GM19463 (cell line): Measurements from ENCODE around the gene VPS52.

ENCODE experiments used
- ATAC-seq: cut with Tn5 transposase; IDR thresholded peaks from one replicate; pipeline ENCODE4 v1.9.1; 2021; ENCODE audit warnings: mild to moderate bottlenecking, moderate library complexity; ENCODE audit not compliant: unreplicated experiment

VPS52 gene

DNA sequence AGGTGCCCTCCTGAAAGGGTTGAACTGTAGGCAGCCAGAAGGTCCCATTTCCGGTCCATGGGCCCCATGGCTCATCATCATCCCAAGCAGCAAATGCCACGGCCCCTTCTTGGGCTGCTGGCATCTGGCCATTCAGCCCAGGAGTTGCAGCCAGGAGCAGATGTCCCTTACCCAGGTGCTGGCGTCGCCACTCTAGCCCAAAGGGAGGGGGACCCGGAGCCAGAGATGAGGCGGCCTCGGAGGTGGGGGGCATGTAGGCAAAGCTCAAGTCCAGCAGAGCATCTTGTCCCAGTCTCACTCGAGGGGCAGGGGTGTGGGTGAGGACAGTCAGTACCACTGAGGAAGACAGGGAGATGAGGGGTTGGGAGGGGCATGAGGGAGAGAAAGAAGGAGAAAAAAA is 33.4 kb upstream of the VPS52 start:
- no peak for ATAC-seq

DNA sequence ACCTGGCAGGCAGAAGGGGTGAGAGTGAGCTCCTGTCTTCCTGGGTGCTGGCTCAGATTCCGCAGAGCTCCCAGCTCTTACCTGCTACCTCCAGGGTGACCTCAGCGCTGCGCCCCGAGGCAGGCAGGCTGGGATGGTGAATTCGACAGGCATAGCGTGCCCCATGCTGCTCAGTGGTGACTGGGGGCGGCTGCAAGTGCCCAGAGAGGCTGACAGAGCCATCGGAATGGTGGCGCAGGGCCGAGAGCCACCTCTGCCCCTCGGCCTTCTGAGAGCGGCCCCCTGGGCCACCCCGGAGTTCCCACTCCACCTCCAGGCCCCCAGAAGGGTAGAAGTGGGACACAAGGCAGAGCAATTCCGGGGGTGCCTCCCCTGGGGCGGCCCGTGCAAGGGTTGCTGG is 32.5 kb upstream of the VPS52 start:
- no peak for ATAC-seq

DNA sequence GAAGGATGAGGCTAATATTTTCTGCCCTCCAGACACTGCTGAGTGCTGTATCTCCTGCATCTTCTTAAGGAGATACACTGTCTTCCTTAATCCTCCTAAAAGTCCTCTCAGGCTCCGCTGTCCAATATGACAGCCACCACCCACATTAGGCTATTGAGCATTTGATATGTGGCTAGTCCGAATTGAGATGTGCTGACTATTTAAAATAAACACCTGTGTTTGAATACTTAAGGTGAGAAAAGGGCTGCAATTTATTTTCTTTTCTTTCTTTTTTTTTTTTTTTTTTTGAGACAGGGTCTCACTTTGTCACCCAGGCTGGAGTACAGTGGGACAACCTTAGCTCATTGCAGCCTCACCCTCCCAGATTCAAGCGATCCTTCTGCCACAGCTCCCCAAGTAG is 30.2 kb upstream of the VPS52 start:
- no peak for ATAC-seq

DNA sequence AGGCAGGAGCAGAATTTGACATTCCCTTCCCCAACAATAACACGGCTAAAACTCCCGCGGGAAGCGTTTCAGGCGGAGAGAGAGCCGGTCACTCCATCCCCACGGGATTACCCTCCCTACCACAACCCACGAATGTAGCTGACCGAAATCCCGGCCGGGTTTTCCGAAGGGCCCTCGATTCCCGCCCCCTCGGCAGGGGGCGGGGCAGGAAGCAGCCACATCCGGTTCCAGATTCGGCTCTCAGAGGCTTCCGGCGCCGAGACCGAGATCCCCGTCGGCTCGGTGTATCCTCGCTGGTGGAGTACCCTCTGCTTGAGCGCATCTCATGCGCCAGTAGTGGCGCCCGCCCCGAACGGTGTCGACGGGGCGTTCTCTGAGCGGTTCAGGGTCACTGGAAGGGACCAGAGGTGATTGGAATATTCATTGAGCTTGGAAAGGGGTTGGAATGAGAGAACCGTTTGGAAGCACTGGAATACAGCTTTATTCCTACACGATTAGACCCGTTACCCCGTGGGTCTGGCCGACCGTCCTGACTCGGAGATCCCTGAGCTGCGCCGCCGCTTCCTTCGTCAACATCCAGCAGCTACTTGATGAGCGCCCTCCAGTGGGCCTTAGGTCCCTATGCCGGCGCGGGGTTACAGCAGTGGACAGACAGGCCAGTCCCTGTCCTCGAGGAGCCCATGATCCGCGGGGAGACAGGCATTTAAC is 27.7 kb upstream of the VPS52 start:
- ATAC-seq = peak; percentile 73

DNA sequence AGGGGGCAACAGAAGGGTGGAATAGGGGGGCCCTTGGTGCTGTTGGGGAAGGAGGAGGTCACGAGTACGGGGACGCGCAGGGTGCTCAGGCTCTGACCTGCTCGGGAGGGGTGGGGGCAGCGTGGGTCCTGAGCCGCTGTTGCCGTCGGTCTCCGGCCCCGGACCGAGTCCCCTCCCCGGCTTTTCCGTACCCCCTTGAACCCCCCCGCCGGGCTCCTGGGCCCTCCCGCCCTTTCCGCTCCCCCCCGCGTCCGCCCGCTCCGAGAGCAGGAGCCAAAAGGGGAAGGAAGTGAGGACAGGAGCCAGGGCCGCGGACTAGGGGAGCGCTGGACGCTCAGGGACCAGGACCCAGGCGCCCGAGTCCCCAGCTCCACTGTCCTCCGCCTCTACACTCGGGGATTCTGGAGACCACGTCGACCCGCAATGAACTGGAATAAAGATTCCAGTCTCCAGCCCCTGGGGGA is 27.1 kb upstream of the VPS52 start, which contains the start of gene RGL2:
TSS of gene RGL2 (minus strand) at position 170 of the 464 bp plus-strand sequence. CDS start 332 bp downstream, outside the sequence.
- ATAC-seq = peak; percentile 16

DNA sequence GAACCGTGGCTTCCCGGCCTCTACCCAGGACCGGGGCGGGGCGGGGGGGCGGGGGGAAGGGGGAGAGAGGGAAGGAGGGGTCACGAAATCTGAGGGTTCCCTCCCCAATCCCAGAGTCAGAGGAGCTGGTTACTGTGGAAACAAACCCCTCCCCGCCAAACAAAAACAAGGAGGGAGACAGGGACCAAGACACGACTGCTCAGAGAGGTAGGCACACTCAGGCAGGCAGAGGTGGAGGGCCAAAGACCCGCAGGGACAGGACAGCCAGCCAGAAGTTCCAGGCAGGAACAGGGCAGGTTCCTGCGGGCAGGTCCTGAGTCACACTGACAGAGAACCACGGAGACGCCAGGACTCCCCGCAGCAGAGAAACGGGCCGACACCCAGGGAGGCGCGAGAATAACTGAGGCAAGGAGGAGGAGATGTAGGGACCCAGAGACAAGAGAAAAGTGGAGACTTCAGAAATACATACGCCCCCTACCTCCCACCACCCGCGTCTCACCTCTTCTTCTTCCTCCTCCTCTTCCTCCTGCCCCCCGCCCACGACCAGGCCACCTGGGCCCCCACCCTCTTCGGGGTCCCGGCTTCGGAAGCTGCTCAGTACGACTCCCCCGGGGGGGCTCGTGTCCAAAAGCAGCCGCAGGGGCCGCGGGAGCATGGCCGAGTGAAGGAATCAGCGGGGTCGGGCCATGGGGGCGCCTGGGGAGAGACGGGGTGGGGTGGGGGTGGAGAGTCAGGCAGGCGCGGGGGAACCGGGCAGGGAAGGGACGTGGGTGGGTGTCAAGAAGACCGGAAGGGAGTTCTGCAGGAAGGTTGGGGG is 26.5 kb upstream of the VPS52 start:
- ATAC-seq = no peak

DNA sequence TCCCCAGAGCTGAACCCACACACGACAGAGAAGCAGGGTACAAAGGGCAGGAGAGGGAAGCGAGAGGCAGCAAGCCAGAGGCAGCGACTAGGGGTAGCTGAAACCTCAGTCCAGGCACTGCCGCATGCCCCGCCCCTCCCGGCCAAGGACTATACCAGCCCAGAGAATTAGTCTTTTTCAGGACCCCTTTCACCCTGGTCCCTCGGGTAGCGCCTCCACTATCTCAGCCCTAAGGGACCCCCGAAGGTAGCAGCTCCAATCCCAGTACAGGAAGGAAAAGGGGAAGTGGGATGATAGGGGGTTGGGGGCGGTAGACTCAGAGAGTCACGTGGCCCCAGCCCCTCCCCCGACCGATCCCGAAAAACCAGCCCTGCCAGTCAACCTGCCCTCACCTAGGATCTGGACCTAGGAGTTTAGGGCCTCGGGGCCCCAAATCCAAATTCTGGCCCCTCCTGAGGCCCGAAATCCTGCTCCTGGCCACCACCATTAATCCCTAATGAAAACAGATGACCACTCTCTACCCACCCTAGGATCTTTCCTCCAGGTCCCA is 25.8 kb upstream of the VPS52 start:
- ATAC-seq = no peak

DNA sequence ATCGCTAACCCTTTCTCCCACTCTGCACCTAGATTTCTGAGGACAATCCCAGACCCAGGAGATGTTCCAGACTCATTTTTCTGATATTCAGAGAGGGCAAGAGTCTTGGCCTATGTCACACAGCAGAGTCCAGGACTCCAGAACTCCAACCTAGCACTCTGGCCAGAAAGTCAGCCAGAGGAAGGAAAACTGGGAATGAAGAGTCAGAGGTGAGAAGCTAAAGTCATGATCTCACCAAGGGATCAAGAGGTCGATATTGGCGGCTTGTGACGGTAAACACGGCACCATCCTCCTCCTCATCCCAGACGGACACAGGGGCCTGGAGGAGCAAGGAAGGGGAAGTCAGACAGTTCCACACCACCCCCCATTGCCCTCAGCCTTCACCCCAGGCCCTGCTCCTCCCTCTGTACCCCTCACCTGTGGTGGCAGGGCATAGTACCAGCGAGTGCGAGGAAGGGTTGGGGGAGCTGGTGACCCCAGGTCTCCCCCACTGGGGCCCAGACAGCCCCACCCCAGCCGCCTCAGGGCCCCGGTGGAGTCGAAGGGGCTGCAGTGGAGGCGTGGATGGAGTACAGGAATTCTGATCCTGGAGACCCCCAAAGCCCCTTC is 25.2 kb upstream of the VPS52 start:
- ATAC-seq = no peak

DNA sequence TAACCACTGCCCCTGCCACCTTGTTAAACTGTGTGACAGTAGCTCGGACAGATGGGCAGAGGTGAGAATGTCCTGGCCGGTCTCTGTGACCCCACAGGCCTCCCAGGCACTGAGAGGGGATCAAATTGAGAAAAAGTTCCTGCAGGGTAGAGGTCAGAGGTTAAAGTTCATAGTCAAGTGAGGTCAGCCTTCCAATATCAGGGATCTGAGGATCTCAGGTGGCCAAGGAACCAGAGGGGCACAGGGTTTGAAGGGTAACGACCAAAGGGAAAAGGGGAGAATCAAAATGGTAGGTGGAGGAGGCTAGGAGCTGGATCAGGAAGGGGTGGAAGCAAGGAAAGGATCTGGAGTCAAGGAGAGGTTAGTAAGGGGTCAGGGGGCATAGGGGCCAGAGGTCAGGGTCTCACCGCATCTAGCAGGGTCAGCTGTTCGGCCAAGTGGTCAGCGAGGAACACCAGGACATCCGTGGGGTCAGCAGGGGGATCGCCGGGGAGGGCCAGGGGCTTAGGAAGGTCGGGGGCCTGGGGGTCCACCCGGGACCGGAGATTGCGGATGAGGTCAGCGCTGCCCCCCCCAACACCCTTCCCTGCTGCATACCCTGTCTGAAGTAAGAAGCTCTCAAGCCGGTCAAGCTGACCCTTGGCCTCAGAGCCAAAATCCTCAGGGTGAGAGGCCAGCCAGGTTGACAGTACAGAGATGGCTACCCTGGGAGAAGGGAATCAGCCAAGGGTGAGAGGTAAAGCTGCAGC is 24.1 kb upstream of the VPS52 start:
- ATAC-seq = no peak

DNA sequence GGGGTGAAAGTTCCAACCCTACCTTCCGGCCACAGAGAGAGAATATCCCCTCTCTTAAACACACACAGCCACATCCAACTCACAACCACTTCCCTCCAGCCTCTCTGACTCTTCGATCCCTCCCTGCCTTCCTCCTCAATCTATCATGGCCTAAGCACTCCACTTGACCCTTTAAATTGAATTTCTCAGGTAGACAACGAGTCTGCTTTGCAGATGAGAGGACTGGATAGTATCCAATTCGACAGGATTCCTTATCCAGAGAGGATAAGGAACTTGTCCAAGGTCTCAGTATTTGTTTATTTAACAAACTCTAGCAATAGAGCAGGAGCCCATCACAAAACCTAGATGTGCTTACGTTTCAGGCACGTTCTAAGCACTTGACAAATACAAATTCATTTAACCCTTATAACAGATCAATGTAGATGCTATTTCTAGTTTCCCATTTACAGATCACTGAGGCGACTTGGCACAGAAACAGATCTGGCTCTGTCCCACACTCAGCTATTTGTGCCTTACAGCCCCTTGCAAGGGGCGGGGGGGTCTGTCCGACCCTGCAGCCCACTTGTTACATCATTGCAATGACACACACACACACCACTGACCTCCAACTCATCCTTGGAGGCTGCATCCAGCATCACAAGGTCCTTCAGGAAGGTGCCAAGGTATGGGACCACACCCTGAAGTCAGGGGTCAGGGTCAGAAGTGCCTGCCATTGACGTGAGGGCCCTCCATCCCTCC is 22.6 kb upstream of the VPS52 start:
- no peak for ATAC-seq

DNA sequence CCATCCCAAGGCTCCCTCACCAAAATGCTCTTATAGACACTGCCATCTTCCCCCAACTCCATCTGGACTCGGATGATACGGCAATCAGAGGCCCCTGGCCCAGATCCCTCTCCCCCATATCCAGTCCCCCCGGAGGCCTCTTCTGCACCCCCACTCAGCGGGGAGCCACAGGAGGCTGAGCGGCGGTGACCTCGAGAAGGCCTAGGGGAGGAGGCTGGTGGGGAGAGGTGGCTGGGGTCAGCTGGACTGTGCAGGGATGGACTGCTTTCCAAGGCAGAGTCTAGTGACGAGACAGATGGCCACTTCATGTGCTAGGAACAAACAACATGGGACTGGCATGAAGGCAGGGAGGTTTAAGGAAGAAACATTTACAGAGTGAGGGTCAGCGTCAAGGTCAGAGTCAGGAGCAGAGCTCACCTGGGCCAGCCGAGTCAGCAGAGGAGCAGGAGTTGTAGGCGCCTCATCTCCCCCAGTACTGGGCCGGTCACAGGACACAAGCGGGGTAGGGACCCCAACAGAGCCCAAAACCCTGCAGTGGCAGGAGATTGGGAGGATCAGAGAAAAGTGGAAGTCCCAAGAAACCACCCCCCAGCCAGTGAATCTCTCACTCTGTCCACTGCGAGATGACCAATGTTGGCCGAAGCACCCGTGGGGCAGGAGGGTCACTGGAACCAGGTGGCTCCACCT is 21.5 kb upstream of the VPS52 start:
- no peak for ATAC-seq

DNA sequence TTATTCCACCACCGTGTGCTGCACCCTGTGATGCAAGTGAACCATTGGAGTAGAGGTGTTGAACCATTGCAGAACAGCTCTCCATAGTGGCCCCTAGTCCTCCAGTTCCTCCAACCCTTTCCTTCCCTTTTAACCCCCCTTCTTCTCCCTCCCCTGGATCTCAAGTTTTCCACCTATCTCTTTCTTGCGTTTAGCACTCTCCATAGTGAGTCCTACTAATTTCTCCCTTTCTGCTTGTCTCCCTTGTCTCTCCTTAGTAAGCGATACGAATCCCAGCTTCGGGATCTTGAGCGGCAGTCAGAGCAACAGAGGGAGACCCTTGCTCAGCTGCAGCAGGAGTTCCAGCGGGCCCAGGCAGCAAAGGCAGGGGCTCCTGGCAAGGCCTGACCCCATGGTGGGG is 18.8 kb upstream of the VPS52 start:
- ATAC-seq = no peak

DNA sequence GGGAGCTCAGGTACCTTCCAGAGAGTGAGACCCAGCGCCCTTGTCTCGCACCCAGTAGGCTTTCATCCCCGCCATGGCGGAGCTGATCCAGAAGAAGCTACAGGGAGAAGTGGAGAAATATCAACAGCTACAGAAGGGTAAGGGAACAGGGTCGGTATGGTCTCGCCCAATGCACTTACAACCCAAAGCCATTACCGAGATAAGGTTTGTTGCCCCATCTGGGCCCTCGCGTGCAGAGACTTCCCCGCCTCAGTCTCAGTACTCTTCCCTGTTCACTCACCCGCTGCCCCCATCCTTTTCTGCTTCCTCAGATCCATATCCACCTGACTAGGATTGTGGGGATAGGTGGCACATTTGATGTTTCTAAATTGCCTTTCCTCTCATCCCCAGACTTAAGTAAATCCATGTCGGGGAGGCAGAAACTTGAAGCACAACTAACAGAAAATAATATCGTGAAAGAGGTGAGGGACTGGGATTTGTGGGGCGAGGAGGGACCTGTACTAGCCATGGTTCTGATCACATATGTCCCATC is 18.2 kb upstream of the VPS52 start:
- peak; percentile 12 for ATAC-seq

DNA sequence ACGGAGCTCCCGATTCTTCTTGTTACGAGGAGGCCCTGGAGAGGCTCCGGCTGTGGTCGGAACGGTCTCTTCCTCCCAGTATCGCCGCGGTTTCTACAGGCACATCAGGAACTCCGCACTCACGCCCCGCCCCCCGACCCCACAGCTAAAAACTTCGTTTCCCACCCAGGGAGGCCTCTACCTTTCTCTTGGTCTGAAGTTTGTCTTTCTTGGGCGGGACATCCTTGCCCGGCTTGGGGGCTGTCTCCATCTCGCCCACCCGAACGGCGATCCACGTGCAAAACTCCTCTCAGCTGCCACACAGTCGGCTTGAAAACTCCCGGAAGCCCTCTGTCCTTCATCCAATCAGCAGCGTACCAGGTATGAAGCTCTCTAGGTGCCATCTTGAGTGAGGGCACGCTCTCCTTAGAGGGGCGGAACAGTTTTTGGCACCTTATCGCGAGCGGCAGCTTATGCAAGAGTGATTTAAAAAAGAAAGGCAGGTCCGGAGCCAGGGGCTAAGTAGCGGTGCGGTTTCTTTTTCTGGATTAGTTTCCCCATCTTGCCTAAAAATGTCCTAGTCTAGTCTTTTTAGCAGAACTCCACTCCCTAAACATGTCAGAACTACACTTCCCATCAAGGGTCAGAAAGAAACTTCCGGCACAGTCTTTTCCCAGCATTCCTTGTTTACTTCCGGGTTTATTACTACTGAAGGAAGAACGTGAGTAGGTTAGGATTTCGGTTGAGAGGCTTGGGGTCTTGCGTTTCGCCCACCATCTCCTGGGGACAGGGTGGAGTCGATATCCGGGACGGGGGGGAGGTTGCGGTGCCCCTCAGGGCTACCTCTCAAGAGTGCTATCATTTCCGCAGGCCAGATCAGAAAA is 17.5 kb upstream of the VPS52 start, which contains the start of the genes PFDN6 and WDR46:
TSS of gene PFDN6 (plus strand) at position 681 of the 863 bp plus-strand sequence. CDS start 256 bp downstream, outside the sequence.
TSS of gene WDR46 (minus strand) at position 319 of the 863 bp plus-strand sequence. CDS start at position 250, 69 bp downstream.
- ATAC-seq = peak; percentile 92

DNA sequence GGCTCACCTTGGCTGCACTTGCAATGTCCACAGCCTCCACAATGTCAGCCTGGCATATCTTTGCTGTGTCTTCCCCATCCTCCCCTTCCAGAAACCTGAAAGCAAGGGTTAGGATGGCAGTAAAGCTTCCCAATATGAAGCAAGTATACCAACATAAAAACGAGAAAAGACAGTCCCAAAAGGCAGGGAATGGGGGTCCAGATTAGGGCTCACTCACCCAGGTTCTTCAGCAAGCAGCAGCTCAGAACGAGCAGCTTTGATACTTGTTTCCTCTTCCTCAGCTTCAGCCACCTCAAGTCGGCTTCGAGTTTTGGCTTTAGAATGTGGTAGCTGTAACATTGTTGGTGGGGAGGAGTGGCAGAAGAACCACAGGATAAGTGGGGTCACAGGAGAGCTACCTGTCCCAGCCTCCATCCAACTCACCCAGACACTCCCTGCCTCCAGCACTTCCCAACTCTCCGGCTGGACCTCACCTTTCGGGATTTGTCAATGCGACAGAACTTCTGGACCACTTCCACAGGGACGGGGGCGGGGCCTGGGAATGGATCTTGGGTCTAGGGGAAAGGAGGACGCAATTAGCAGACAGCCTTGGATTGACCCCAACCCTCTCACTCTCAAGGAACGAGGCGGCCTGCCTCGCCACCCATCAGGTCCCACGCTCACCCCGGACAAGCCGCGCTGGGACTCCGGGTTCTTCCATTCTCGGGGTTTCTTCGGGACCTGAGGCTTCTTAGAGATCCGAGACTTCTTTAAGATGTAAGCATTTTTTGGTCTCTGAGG is 16.7 kb upstream of the VPS52 start:
- ATAC-seq = no peak

DNA sequence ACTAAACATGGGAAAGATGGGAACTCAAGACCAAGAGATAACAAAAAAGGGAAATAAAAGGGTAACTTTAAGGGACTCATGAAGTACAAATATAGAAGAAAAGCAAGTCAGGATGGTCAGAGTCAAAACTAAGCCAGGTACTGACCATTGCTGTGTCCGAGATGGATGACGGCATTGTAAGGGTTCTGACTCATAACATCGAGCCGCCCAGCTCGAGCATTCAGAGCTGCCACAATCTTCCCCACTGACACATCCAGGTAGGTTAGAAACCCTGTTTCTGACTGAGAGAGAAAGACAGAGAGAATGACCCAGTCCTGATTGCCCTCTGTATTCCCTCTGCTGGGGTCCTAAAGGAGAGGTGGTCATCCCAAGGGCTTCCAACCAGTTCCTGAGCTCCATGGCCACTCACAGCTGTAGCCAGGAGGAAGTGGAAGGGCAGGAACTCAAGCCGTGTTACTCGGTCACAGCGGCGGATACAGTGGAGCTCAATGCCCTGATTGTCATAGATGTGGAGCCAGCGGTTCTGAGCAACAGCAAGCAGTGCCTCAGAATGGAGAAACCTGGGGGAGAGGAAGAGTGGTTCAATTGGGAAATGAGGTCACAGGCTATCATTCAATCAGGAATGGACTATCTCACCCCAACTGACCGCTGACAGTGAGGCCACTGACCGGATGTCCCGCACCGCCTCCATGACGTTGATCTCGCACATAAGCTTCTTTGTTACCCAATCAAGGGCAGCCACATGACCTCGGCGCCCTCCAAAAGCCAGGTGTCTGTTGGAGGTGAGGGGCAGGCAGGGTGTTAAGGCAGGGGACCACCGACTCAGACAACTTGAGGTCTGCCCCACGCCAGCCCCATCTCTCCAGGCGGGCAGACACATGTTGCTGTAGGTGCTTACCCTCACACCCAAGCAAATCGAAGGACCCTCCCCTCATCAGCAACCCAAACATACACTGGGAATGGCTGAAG is 15.6 kb upstream of the VPS52 start:
- ATAC-seq = no peak
